HG02571 (cell line): ENCODE data around the gene XPNPEP1.

ENCODE experiments used
- ATAC-seq: cut with Tn5 transposase; IDR thresholded peaks from one replicate; pipeline ENCODE4 v1.9.1; 2021; ENCODE audit warnings: mild to moderate bottlenecking, moderate library complexity; ENCODE audit not compliant: unreplicated experiment

The XPNPEP1 gene

GRCh38 chr10:109871476-109871875 lies 51.8 kb downstream of the XPNPEP1 start:
- no peak for ATAC-seq

GRCh38 chr10:109866995-109867635 lies 56.2 kb downstream of the XPNPEP1 start:
- ATAC-seq: no peak

GRCh38 chr10:109866168-109866994 lies 56.9 kb downstream of the XPNPEP1 start:
- ATAC-seq: no peak

- no peak for ATAC-seq
Observed at GRCh38 chr10:109863775-109864174, 59.5 kb downstream of the XPNPEP1 start.

GRCh38 chr10:109862738-109863137 lies 60.6 kb downstream of the XPNPEP1 start:
- ATAC-seq: no peak

GRCh38 chr10:109862041-109862440 lies 61.3 kb downstream of the XPNPEP1 start:
- no peak for ATAC-seq

GRCh38 chr10:109861081-109861480 lies 62.2 kb downstream of the XPNPEP1 start:
- ATAC-seq: no peak

- ATAC-seq: no peak
Observed at GRCh38 chr10:109859221-109859620, 64.1 kb downstream of the XPNPEP1 start.

GRCh38 chr10:109855746-109856145 lies 67.6 kb downstream of the XPNPEP1 start:
- no peak for ATAC-seq

GRCh38 chr10:109853921-109854320 lies 69.4 kb downstream of the XPNPEP1 start:
- ATAC-seq: no peak

GRCh38 chr10:109852475-109853037 lies 70.8 kb downstream of the XPNPEP1 start:
- peak; percentile 91 for ATAC-seq

- peak; percentile 10 for ATAC-seq
Observed at GRCh38 chr10:109851616-109852474, 71.5 kb downstream of the XPNPEP1 start.

- ATAC-seq: no peak
Observed at GRCh38 chr10:109846832-109847231, 76.5 kb downstream of the XPNPEP1 start.

- no peak for ATAC-seq
Observed at GRCh38 chr10:109845308-109845707, 78.0 kb downstream of the XPNPEP1 start.

- no peak for ATAC-seq
Observed at GRCh38 chr10:109838592-109839244, 84.6 kb downstream of the XPNPEP1 start.

- ATAC-seq: no peak
Observed at GRCh38 chr10:109837384-109837783, 85.9 kb downstream of the XPNPEP1 start.

GRCh38 chr10:109835257-109835656 lies 88.1 kb downstream of the XPNPEP1 start:
- no peak for ATAC-seq

GRCh38 chr10:109831846-109832245 lies 91.5 kb downstream of the XPNPEP1 start:
- no peak for ATAC-seq

GRCh38 chr10:109824206-109824605 lies 99.1 kb downstream of the XPNPEP1 start:
- no peak for ATAC-seq

- ATAC-seq: no peak
Observed at GRCh38 chr10:109823196-109823595, 100.1 kb downstream of the XPNPEP1 start.

- no peak for ATAC-seq
Observed at GRCh38 chr10:109821672-109822071, 101.6 kb downstream of the XPNPEP1 start.
